GM12878 (cell line): ENCODE data around the gene ETS1. TPM values are rescaled to one million over a fixed set of nuclear protein-coding genes. Genes with fewer than 3 reads are reported as not detected.

Source experiments
- BCL11A ChIP-seq: IDR thresholded peaks from 2 replicates; pipeline ENCODE4 v1.6.1; 2011; ENCODE audit warnings: low read depth, low read length
- CBX3 ChIP-seq: fragments of 200-600 bp; sonication (generic); IDR thresholded peaks from 2 replicates; pipeline ENCODE4 v1.6.1; 2016; ENCODE audit warnings: low read depth, borderline replicate concordance
- DPF2 ChIP-seq: fragments of 450-650 bp; IDR thresholded peaks from 2 replicates; pipeline ENCODE4 v1.6.1; 2017; ENCODE audit warnings: mild to moderate bottlenecking
- EGR1 ChIP-seq, 2 experiments: IDR thresholded peaks; 1 replicate in 1 of 2; 2 replicates in 1 of 2; pipeline ENCODE4 v1.6.1; 2011 to 2012; ENCODE audit warnings: low read depth in 2 of 2, low read length in 2 of 2, borderline replicate concordance in 1 of 2, mild to moderate bottlenecking in 1 of 2, moderate library complexity in 1 of 2
- EP300 ChIP-seq, 2 experiments: fragments of 150-350 bp in 1 of 2; IDR thresholded peaks; 2 replicates each; pipeline ENCODE4 v1.6.1; 2011 to 2012; ENCODE audit warnings: low read depth in 2 of 2, low read length in 2 of 2, borderline replicate concordance in 1 of 2, improper control_type of control experiment in 1 of 2, inconsistent platforms in 1 of 2; ENCODE audit not compliant: control insufficient read depth in 1 of 2
- ETV6 ChIP-seq, 2 experiments: fragments of 450-650 bp in 1 of 2; IDR thresholded peaks in 1 of 2; conservative IDR thresholded peaks in 1 of 2; 2 replicates each; pipeline ENCODE4 v1.6.1; 2014; ENCODE audit warnings: antibody characterized with exemption in 1 of 2, borderline replicate concordance in 1 of 2, low read depth in 1 of 2, mild to moderate bottlenecking in 1 of 2, moderate library complexity in 1 of 2
- HDAC6 ChIP-seq: fragments of 200-600 bp; sonication (generic); IDR thresholded peaks from one replicate; pipeline ENCODE4 v1.8.0; 2017; ENCODE audit warnings: antibody characterized with exemption; ENCODE audit not compliant: unreplicated experiment
- KDM1A ChIP-seq: fragments of 200-600 bp; sonication (generic); IDR thresholded peaks from 2 replicates; pipeline ENCODE4 v1.6.1; 2016; ENCODE audit warnings: borderline replicate concordance
- KLF5 ChIP-seq: fragments of 450-650 bp; IDR thresholded peaks from 2 replicates; pipeline ENCODE4 v1.6.1; 2014; ENCODE audit warnings: mild to moderate bottlenecking; ENCODE audit not compliant: partially characterized antibody
- MYC ChIP-seq: IDR thresholded peaks from 2 replicates; pipeline ENCODE4 v1.6.1; 2011; ENCODE audit warnings: mild to moderate bottlenecking, low read length, moderate library complexity, inconsistent platforms; ENCODE audit not compliant: insufficient read depth, insufficient replicate concordance, insufficient read length, severe bottlenecking
- NBN ChIP-seq: fragments of 450-650 bp; IDR thresholded peaks from 2 replicates; pipeline ENCODE4 v1.6.1; 2016
- NFIC ChIP-seq: IDR thresholded peaks from 2 replicates; pipeline ENCODE4 v1.6.1; 2012; ENCODE audit warnings: low read depth, mild to moderate bottlenecking, inconsistent platforms, low read length, moderate library complexity
- NFYA ChIP-seq: IDR thresholded peaks from 2 replicates; pipeline ENCODE4 v1.6.1; 2011; ENCODE audit warnings: low read depth, mild to moderate bottlenecking, low read length, improper control_type of control experiment, borderline replicate concordance
- NRF1 ChIP-seq: conservative IDR thresholded peaks from 2 replicates; pipeline ENCODE4 v1.6.1; 2011; ENCODE audit warnings: mild to moderate bottlenecking, low read depth, low read length, improper control_type of control experiment
- POLR2AphosphoS2 ChIP-seq: IDR thresholded peaks from 2 replicates; pipeline ENCODE4 v1.6.1; 2011; ENCODE audit warnings: low read depth, mild to moderate bottlenecking, low read length, improper control_type of control experiment, moderate library complexity
- POU2F2 ChIP-seq: IDR thresholded peaks from 3 replicates; pipeline ENCODE4 v1.6.1; 2011; ENCODE audit warnings: low read depth, mild to moderate bottlenecking, low read length, borderline replicate concordance
- RAD51 ChIP-seq: fragments of 450-650 bp; IDR thresholded peaks from 2 replicates; pipeline ENCODE4 v1.6.1; 2016; ENCODE audit warnings: moderate library complexity, mild to moderate bottlenecking, inconsistent platforms
- RCOR1 ChIP-seq: conservative IDR thresholded peaks from 2 replicates; pipeline ENCODE4 v1.6.1; 2012; ENCODE audit warnings: low read depth, low read length, improper control_type of control experiment
- RUNX3 ChIP-seq: IDR thresholded peaks from 2 replicates; pipeline ENCODE4 v1.6.1; 2012; ENCODE audit warnings: low read length, inconsistent platforms
- SIN3A ChIP-seq: IDR thresholded peaks from 2 replicates; pipeline ENCODE4 v1.6.1; 2012; ENCODE audit warnings: low read depth, low read length, improper control_type of control experiment
- SIX5 ChIP-seq: IDR thresholded peaks from 2 replicates; pipeline ENCODE4 v1.6.1; 2011; ENCODE audit warnings: mild to moderate bottlenecking, low read depth, low read length, moderate library complexity; ENCODE audit not compliant: severe bottlenecking
- TCF12 ChIP-seq: IDR thresholded peaks from 2 replicates; pipeline ENCODE4 v1.6.1; 2011; ENCODE audit warnings: low read depth, mild to moderate bottlenecking, low read length
- USF2 ChIP-seq: IDR thresholded peaks from 2 replicates; pipeline ENCODE4 v1.6.1; 2011; ENCODE audit warnings: low read depth, low read length, improper control_type of control experiment, borderline replicate concordance
- YBX1 ChIP-seq: fragments of 450-650 bp; IDR thresholded peaks from 2 replicates; pipeline ENCODE4 v1.6.1; 2016; ENCODE audit warnings: antibody characterized with exemption
- YY1 ChIP-seq: IDR thresholded peaks from 2 replicates; pipeline ENCODE4 v1.6.1; 2011; ENCODE audit warnings: low read depth, mild to moderate bottlenecking, low read length
- ZNF24 ChIP-seq: fragments of 450-650 bp; IDR thresholded peaks from 2 replicates; pipeline ENCODE4 v1.6.1; 2017; ENCODE audit warnings: antibody characterized with exemption, mild to moderate bottlenecking
- ZNF384 ChIP-seq: IDR thresholded peaks from 2 replicates; pipeline ENCODE4 v1.6.1; 2012; ENCODE audit warnings: low read depth, mild to moderate bottlenecking, low read length, improper control_type of control experiment, borderline replicate concordance
- ZNF687 ChIP-seq: fragments of 450-650 bp; IDR thresholded peaks from 2 replicates; pipeline ENCODE4 v1.6.1; 2017; ENCODE audit warnings: mild to moderate bottlenecking, moderate library complexity
- polyA plus RNA-seq, 11 experiments: library from polyadenylated mRNA; depleted of rRNA in 4 of 11; unstranded in 6 of 11; stranded (reverse) in 5 of 11; fragments of >200 nt; fragmentation: Nextera tagmentation in 4 of 11; fragmentation: Illumina TruSeq in 1 of 11; extraction: Ambion mirVana in 4 of 11; extraction: Trizol in 1 of 11; gene quantifications; 1 replicate in 1 of 11; 2 replicates in 10 of 11; pipeline versions ENCODE4 v1.2.1 to v1.2.3, GENCODE V29; 2011 to 2016; ENCODE audit warnings: inconsistent platforms in 2 of 11, missing spikeins in 2 of 11, low read depth in 1 of 11
- total RNA-seq, 4 experiments: library from RNA; depleted of rRNA in 3 of 4; stranded (reverse); fragments of >200 nt in 3 of 4; fragmentation: Illumina TruSeq in 1 of 4; extraction: Trizol in 1 of 4; gene quantifications; 2 replicates each; pipeline versions ENCODE4 v1.2.1 to v1.2.3, GENCODE V29; 2013 to 2021

ETS1 gene
- total and polyA plus RNA-seq, 10 of the 15 experiments (the other 5 are each of a cell fraction or from before 2014, with no cell fraction given): 12.5 to 112 (median 55.5) TPM

GRCh38 chr11:128482512-128483191, 104.7 kb downstream of the ETS1 start (continued):
- TF ChIP-seq ZNF24: no peak
- no peak for TF ChIP-seq YBX1
- peak; percentile 90 for TF ChIP-seq RUNX3
- TF ChIP-seq EGR1 (IDR thresholded peaks at IDR 0.05; ENCODE audit: borderline replicate concordance in 1 of 2, low read depth in 2 of 2, low read length in 2 of 2): no peak
- TF ChIP-seq POU2F2: peak; percentile 52; the same call in 1 of the 3 replicates
- no peak for TF ChIP-seq USF2
- no peak for TF ChIP-seq POLR2AphosphoS2
- TF ChIP-seq MYC: no peak
- no peak for TF ChIP-seq NRF1
- TF ChIP-seq ETV6 (conservative IDR thresholded peaks at IDR 0.05 in 1 of 2, IDR thresholded peaks at IDR 0.05 in 1 of 2; ENCODE audit: borderline replicate concordance in 1 of 2, low read depth in 1 of 2): no peak
- TF ChIP-seq RCOR1: no peak
- TF ChIP-seq KDM1A: no peak
- no peak for TF ChIP-seq ZNF687
- TF ChIP-seq KLF5: no peak
- no peak for TF ChIP-seq NFYA
- no peak for TF ChIP-seq NBN
- peak; percentile 61 for TF ChIP-seq YY1
- TF ChIP-seq RAD51: no peak
- TF ChIP-seq ZNF384: no peak
- peak; percentile 21 for TF ChIP-seq NFIC
- TF ChIP-seq TCF12: 0 out of 2 replicates have a peak, but pooled peaks have one; percentile 7
- no peak for TF ChIP-seq CBX3
- TF ChIP-seq BCL11A: no peak
- peak in 1 of 2 experiments; percentile 44; a peak in 1 of 4 replicates for TF ChIP-seq EP300 (IDR thresholded peaks at IDR 0.05; ENCODE audit: borderline replicate concordance in 1 of 2, control insufficient read depth in 1 of 2, low read depth in 2 of 2, low read length in 2 of 2)
- no peak for TF ChIP-seq SIX5
- no peak for TF ChIP-seq HDAC6
- TF ChIP-seq DPF2: no peak
- TF ChIP-seq SIN3A: no peak
